Measurements from ENCODE around the gene ZNF385D.

ZNF385D gene, protein sequence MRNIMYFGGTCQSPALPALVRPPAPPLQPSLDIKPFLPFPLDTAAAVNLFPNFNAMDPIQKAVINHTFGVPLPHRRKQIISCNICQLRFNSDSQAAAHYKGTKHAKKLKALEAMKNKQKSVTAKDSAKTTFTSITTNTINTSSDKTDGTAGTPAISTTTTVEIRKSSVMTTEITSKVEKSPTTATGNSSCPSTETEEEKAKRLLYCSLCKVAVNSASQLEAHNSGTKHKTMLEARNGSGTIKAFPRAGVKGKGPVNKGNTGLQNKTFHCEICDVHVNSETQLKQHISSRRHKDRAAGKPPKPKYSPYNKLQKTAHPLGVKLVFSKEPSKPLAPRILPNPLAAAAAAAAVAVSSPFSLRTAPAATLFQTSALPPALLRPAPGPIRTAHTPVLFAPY

DNA sequence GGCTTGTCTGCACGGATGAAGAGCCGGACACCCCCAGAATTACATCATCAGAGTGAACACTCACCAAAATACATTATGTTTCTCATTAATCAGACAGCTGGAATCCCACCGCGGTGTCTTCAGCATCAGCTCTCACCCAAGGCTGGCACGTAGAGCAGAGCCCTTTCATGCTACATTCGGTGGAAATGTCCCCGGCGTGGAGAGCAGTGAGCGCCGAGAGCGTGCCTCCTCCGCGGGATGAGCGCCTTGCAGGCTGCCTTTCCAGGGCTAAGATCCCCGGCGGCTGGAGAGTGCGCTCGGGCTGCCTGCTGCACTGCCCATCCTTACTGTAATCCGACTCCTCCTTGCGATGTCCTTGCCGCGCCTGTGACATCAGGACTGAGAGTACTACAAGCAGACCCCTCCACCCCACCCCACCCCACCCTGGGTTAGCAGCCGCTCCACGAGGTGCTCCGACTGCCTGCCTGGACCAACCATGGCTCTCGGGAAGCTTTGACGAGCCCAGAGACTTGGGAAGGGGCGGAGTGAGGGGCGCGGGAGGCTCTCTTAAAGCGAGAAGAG, at the start of gene ZNF385D:
ZNF385D (minus strand) TSS at position 380 of the 561 bp plus-strand sequence; CDS start at position 86, 294 bp downstream.
- DNase-seq, result peak in 6 of 14 donors; percentile 6 to 45 (median 12)

DNA sequence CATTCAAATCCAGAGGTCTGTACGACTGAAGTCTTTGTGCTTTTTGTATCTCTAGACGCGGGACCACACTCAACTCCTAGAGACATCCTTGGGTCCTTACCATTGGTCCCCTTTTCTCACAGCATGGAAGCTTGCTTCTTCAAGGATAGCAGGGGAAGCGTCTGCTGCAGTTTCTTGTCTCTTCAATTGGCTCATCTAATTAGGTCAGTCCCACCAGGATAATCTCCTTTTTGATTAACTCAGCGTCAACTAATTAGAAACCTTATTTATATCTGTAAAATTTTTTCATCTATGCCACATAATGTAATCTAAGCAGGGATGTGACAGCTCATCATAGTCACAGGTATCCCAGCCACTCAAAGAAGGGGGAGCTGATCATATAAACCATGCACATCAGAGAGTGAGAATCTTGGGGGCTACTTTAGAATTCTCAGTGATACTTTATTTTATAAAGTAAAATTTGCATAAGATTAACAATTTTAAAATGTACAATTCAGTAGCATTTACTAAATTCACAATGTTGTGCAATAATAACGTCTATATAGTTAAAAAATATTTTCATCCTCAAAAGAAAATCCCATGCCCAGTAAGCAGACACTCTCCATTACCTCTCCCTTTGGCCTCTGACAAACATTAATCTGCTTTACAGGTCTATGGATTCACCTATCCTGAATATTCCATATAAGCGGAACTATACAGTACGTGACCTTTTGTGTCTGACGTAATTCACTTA, 47.5 kb upstream of the ZNF385D start:
- DNase-seq, result no peak

DNA sequence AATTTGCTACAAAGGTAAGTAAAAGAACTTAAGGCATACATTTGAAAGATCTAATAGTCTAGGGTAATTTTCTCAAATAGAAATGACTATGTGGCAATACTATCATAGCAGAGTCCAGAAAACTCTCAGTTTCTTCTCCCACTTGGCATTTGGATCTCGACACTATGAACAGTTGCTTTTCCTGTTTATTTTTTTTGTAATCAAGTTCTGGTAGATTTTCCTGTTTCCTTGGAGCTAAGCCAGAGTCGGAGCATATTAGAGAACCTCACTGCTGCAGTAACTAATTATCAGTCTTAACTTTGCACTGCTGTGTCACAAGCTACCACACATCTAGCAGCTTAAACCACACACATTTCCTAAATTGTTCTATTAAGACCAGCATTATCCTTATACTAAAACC, 44.9 kb upstream of the ZNF385D start:
- DNase-seq, result peak in 1 of 14 donors; percentile 18

DNA sequence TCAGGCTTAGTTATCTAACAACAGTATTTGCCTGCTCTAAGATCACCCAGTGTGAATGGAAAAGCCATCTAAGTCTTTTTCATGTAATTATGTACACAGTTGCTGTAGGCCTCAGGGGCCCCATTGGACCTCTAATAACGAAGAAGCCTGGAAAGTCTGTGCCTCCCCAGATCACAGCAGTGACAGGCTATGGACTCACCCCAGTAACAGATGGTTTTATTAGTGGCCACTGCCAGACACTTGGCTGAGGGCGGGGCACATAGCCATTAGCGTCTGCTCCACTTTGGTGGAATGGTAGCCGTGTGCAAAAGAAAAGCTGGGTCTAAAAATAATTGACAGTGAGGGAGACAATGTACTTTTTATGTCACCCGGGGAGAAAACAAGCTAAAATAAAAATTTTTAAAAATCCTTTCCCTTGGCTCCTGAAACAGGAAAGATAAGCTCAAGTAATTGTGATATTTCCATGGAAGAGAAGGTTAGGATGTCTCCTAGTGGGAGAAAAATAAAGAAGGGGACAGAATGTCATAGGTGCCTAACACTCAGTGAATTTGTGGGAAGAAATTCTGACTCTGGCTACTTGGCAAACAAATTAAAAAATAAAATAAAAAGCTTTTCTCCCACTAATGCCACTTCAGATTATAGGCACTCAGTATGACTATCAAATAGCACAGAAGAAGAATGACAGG, 44.3 kb upstream of the ZNF385D start:
- peak in 2 of 14 donors; percentile 50 to 97 for DNase-seq

DNA sequence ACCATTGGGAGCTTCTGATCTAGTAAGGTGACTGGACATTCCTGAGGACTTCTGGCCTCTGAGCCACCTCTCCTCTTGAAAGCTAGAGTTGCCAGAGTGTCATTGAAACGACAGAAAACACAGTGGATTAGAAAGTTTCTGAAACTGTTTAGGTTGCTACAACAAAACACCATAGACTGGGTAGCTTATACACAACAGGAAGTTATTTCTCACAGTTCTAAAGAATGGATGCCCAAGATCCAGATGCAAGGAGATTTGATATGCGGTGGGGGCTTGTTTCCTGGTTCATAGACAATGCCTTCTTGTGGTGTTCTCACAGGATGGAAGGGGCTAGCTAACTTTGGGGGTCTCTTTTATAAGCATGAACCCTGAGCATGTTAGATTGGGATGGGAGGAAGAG, 43.3 kb upstream of the ZNF385D start:
- DNase-seq, result no peak

DNA sequence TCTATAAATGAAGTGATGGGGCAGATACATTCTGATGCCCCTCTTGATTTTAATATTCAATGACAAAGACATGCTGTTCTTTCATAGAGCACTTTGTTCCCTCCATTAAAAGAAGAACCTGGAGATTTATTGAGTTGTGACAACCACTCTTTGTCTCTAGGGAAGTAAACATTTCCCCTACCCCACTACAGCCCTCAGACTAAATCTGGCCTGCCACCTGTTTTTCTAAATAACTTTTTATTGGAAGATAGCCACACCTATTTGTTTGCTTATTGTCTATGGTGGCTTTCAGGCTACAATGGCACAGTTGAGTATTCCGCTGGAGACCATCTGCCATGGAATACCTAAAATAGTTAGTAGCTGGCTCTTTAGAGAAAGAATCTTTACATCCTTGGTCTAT, 41.2 kb upstream of the ZNF385D start:
- DNase-seq, result no peak

DNA sequence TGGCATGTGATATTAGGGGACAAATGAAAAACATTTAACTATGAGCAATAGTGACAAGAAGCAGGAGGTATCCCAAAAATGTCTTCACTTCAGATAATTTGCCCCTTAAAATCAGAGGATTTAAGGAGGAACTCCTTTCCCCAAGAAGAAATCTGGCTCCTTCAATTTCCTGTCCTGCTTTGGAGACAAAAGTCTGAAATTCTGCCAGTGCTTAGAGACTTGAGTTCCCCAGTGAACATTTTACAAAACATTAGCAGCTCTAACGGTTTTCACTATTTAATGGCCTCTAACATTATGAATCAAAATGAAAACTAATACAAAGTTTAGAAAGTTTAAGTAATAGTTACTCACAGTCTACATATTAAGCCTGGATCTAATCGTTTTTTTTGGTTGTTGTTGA, 40.3 kb upstream of the ZNF385D start:
- no peak for DNase-seq

DNA sequence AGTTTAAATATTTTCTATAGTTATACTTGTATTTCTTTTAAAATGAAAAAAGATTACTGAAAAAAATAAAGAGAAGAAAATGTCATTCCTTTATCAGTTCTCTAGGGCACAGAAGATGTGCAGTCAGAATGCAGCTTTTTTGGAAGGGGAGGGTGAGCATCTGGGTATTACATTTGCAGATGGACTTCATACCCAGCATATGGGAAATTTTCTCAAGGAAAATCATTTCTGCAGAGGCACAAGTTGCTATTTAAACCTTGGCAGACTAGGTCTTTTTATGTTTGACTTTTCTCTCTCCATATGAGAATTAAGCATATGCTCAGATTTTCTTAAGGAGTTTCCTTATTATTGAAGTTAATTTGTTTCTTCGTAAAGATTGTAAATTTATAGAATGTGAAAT, 39.5 kb upstream of the ZNF385D start:
- peak in 1 of 14 donors; percentile 4 for DNase-seq

DNA sequence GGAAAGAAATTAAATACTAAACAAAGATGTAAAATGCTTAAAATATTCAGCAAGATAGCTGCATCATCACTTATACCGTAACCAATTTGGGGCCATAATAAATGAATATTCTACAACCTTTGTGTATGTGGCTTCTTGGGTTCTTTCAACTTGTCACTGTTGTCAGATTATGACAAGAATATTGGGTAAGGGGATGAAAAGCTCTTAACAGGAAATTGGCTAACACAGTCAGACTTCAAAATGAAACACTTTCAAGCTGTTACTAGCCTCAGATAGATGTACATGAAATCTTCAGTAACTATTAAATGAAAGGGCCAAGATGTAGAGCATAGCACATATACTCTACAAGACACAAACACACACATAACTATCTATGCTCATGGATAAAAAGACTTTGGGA, 38.7 kb upstream of the ZNF385D start:
- no peak for DNase-seq

DNA sequence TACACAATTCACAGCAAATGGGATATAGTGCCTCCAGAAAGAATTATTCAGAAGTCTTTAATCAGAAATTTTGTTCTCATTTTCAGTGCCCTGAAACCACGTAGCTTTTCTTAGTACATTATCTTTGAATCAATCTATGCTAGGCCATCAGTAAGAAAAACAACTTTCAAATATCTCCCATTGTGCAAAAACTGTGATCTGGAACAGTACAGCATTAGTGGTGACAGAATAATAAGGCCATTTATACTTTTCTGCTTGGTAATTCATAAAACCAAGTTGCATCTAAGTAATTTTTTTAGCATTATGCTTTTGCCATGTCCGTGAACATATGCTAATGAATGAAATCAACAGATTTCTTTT, 35.4 kb upstream of the ZNF385D start:
- DNase-seq, result no peak

DNA sequence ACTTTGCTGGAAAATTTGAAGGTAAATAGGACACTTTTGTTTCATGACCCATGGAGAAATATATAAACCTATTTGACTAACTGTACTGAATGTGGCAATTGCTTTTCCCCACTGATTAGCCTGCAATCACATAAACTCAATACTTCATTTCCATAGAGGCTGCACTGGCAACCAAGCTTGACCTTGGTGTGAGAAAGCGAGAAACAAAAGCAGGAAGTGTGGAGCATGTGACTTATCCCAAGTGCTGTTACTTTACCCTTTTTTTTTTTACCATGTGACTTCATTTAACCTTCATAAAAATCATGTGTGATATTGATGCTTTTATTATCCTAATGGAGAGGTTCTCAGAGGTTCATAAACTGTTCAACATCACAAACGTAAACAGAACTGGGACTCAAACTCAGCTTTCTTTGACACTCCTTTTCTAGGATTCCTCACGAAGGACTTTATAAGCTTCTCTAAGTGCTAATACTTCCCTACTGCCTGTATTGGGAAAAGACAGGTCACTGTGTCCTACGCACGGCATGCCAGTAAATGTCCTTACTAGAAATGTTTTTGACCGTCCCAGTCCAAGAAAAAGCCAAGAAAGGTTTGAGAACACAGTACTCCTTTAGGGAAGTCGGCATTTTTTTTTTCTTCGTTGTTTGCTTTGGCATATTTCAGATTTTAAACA, 34.9 kb upstream of the ZNF385D start:
- DNase-seq, result no peak

DNA sequence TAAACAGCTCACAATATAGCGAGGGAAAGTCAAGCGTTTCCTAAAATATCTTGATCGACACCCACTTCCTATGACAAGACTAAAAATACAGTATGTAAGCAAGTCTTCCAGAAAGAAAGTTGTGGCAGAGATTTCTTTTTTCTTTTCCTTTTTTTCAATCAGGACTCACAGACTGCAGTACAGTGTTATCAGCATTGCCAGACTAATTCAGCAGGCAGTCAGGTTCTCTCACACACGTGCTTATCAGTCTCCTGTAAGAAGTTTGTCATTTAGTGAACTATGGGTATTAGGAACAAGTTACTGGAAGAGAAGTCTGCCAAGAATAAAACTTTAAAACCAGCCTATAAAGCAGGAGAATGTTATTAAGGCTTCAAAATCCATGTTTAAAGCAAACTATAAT, 32.8 kb upstream of the ZNF385D start:
- DNase-seq, result no peak

DNA sequence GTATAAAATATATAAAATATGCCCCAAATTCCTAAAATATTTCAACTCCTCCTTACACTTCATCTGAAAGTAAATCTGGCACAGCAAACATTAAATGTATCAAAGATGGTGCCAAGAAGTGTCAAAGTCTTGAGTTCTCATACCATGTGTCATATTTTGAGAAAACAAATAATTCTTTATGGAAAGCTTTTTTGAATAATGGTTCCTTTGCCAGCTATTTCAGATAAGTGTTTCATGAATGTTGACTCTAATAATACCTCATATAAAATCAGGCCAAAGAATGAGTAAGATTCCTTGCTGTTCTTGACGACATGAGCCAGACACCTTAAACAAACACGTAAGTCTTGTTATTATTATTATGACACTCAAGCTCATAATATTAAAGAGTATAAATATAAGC, 30.3 kb upstream of the ZNF385D start:
- no peak for DNase-seq

DNA sequence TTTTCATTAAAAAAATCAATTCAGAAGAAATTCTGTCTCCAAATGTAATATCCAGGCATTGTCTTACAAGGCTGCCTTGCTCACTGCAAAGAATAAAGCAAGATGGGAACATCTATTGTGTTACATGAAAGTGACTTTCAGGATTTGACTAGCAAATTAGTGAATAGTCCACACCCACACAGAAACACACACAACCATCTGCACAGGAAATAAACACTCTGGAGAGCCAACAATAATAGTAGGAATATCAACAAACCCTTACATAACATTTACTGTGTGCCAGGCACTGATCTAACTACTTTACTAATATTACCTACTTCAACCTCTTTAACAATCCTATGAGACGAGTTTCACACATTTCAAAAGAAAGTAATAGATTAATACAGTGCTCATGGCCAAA, 28.9 kb upstream of the ZNF385D start:
- peak in 1 of 14 donors; percentile 2 for DNase-seq

DNA sequence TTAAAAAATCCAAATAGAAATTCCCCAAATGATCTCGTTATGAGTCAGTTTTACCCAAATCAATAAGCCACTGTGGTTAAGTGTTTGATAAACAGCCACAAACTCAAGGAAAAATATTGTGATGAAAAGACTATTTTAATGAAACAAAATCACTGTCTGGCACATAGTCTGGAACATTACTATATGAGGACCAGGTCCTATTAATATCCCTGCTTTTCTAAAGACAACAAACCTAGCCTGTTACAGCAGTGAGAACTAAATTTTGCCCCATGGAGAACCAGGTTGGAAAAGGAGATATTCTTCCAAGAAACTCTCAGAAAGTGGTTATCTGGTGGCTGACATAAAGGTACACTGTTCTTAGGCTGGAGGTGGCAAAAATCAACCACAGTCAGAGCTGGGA, 27.7 kb upstream of the ZNF385D start:
- no peak for DNase-seq

DNA sequence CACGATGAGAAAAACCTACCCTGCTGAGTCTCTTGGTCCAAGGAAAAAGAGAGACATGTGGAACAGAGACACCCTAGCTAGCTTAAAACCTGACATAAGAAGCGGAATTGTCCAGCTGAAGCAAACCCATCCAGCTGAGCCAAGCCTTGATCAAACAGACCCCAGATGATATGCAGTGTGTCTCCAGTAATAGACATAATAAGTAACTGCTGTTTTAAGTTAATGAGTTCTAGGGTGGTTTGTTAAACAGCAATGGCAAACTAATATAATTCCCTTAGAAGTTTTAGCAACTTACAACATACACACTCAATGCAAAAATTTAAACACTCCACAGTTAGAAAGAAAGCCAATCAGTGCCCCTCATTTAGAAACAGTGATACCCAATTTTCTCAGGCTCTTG, 26.8 kb upstream of the ZNF385D start:
- DNase-seq, result no peak

DNA sequence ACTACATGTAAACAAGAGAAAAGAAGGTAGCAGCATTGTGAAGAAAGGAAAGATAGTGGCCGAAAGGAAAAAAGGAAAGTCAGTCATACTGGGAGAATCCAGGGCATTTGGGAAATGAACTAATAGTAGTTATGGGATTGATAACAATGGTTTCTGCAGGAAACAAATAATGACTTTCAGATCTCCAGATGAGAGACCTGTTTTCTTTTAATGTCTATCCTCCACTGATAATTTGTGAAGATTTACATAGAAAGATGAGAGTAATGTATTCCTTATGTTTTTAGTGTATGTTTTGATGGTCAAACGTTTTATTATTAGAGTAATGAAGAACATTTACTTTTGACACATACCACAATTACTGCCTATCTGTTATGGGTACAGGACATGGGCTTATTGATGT, 15.0 kb upstream of the ZNF385D start:
- no peak for DNase-seq

DNA sequence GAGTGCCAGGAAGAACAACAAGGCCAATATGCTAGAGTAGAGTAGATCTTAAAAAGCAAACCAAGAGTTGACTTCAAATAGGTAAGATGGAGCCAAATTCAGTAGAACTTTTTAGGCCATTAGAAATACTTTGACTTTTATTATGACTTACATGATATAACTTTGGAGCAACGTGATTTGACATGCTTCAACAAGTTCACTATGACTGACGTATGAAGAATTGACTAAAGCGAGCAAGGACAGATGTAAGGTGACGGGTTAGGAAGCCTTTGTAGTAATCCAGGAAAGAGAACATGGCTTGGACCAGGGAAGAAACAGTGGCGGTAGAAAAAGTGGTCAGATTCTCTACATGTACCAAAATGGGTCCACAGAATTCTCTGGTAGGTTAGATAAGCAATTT, 4.9 kb upstream of the ZNF385D start:
- no peak for DNase-seq

DNA sequence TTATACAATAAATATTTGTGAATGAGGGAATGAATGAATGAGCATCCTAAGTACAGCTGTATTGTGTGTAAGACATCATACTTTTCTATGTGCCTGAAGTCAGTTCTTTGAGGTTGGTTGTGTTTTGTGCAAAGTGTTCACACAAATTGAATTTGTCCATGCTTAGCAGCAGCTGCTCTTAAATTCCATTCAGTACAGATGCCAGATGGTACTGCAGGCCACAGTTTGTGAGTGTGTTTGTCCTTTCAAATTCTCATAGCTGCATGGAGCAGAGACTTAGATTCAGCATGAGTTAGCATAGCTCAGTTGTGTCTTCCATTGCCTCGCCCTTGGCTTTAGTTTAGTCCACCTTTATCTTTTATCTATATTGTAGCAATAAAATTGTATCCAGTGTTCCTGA, 3.8 kb upstream of the ZNF385D start:
- peak in 1 of 14 donors; percentile 21 for DNase-seq

DNA sequence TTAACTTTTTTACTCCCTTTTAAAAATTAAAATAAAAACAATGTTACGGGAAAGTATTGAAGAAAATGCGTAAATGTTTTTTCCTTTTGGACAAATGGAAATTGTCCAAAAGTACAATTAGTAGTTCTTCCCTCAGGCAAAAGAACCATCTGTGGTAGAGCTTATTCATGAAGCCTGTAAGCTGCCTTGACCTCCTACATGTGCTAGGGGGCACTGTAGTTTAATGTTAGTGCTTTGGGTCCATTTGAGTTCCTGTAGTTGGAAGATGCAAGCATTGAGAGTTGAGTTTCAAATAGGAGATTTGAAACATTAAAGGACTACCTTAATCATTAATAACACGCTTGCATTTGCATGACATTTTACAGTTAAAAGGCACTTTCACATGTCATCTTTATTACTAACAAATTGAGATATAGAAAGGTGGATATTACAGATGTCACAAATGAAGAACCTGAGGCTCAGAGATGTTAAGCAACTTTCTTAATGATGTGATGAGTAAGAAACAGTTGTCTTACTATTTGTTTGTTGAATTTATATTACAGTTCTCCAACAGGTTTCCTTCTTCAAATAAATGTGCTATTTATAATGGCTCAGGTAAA, 1.8 kb upstream of the ZNF385D start:
- peak in 1 of 14 donors; percentile 59 for DNase-seq

DNA sequence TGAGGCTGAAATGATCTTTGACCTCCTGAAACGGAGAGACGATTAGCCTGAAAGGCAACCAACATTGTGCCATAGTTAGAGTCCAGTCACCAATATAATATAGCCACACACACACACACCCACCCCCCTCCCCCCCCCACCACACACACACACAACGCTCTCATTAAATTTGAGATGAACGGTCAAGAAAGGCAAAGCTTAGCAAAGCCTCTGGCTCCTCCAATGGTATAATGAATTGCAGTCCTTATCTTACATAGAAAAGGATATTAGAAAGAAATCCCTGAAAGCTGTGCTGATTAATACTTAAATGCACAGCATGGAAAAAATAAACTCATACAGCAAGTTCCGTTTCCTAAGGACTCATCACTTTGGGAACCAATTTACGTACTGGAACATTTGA, 876 bp upstream of the ZNF385D start:
- DNase-seq, result no peak

DNA sequence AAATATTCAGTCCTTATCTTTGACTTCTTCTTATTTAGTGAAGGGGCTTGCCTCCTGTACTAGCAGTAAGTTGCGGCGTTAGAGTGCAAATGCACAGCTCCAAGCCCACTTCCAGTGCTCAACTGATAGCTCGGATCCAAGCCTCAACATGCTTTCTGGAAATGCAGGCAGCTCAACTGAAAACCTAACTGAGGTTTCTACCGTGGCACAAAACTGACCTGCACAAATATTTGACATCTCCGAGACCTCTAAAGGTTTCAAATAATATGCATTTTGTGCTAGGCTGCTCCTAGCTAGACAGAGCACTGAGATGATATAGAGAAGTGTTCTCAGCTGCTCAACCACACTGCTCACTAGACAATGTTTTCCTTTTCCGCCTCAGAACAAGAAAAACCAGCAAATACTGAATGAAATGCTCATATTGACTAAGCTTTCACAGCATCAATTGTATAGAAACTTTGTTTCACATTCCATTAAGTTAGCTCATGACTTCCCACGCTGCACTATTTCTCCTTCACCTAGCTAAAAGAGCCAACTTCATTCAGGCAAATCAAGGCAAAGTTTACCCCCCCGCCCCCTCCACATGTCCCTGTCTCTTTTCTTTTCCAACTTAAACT, 822 bp downstream of the ZNF385D start:
- DNase-seq, result peak in 1 of 14 donors; percentile 11

All from C1 segment of cervical spinal cord (tissue), 14 donors.